Neuronal stem cell (in vitro differentiated cells): ENCODE results near the gene NFATC3.

Experiments
- DNase-seq: peaks from one replicate; pipeline ENCODE4 v3.0.0-alpha.2; 2013; ENCODE audit warnings: low spot score
- H2AFZ ChIP-seq: one replicate; pipeline ENCODE4 v1.6.1; 2013; ENCODE audit warnings: mild to moderate bottlenecking, low read length, inconsistent platforms
- H2AK5ac ChIP-seq: 2 replicates; pipeline ENCODE4 v1.6.1; 2013; ENCODE audit warnings: low read depth, mild to moderate bottlenecking, inconsistent platforms, low read length, moderate library complexity, mixed read lengths
- H2BK120ac ChIP-seq: 2 replicates; pipeline ENCODE4 v1.6.1; 2013; ENCODE audit warnings: low read depth, mild to moderate bottlenecking, inconsistent platforms, low read length, moderate library complexity, mixed read lengths
- H2BK12ac ChIP-seq: one replicate; pipeline ENCODE4 v1.6.1; 2013; ENCODE audit warnings: low read length, inconsistent platforms
- H2BK15ac ChIP-seq: 2 replicates; pipeline ENCODE4 v1.6.1; 2013; ENCODE audit warnings: mild to moderate bottlenecking, low read length, inconsistent platforms, mixed read lengths
- H2BK5ac ChIP-seq: one replicate; pipeline ENCODE4 v1.6.1; 2013; ENCODE audit warnings: inconsistent platforms, mild to moderate bottlenecking, low read length, moderate library complexity
- H3K14ac ChIP-seq: one replicate; pipeline ENCODE4 v1.6.1; 2013; ENCODE audit warnings: low read length, inconsistent platforms
- H3K18ac ChIP-seq: 2 replicates; pipeline ENCODE4 v1.6.1; 2013; ENCODE audit warnings: low read length, inconsistent platforms
- H3K23ac ChIP-seq: 2 replicates; pipeline ENCODE4 v1.6.1; 2013; ENCODE audit warnings: low read depth, mild to moderate bottlenecking, mixed read lengths, low read length, inconsistent platforms; ENCODE audit not compliant: poor library complexity
- H3K27ac ChIP-seq: replicated peaks from 3 replicates; pipeline ENCODE4 v1.5.1; 2013; ENCODE audit warnings: low read length, inconsistent platforms
- H3K27me3 ChIP-seq, 3 experiments: 2 replicates each; pipeline ENCODE4 v1.6.1; 2013; ENCODE audit warnings: low read length in 3 of 3, mild to moderate bottlenecking in 2 of 3, inconsistent platforms in 1 of 3, low read depth in 1 of 3, mixed read lengths in 1 of 3, moderate library complexity in 1 of 3; ENCODE audit not compliant: control insufficient read depth in 3 of 3, insufficient read depth in 3 of 3
- H3K36me3 ChIP-seq, 2 donors: replicated peaks in 1 of 2; 2 replicates each; pipeline ENCODE4 v1.6.1; 2013; ENCODE audit warnings: low read length in 2 of 2; ENCODE audit not compliant: control insufficient read depth in 2 of 2, insufficient read depth in 2 of 2
- H3K4ac ChIP-seq: 2 replicates; pipeline ENCODE4 v1.6.1; 2013; ENCODE audit warnings: inconsistent platforms, mild to moderate bottlenecking, low read length, moderate library complexity
- H3K4me1 ChIP-seq, 2 donors: 1 replicate in 1 of 2; 2 replicates in 1 of 2; pipeline ENCODE4 v1.6.1; 2013; ENCODE audit warnings: low read length in 2 of 2, low read depth in 1 of 2; ENCODE audit not compliant: control insufficient read depth in 2 of 2, insufficient read depth in 1 of 2
- H3K4me2 ChIP-seq: one replicate; pipeline ENCODE4 v1.6.1; 2013; ENCODE audit warnings: mild to moderate bottlenecking, low read length, inconsistent platforms; ENCODE audit not compliant: insufficient read depth, poor library complexity, severe bottlenecking
- H3K4me3 ChIP-seq, 2 donors: 2 replicates each; pipeline ENCODE4 v1.5.1; 2013; ENCODE audit warnings: low read length in 2 of 2, mild to moderate bottlenecking in 2 of 2, inconsistent platforms in 1 of 2, moderate library complexity in 1 of 2
- H3K79me1 ChIP-seq: one replicate; pipeline ENCODE4 v1.6.1; 2013; ENCODE audit warnings: low read depth, mild to moderate bottlenecking, inconsistent platforms, low read length, moderate library complexity
- H3K9ac ChIP-seq: one replicate; pipeline ENCODE4 v1.6.1; 2013; ENCODE audit warnings: mild to moderate bottlenecking, low read depth, low read length, inconsistent platforms; ENCODE audit not compliant: poor library complexity
- H3K9me3 ChIP-seq, 2 donors: replicated peaks in 1 of 2; 2 replicates each; pipeline versions ENCODE3 to v1.6.1; 2013; ENCODE audit warnings: low read length in 2 of 2, mild to moderate bottlenecking in 2 of 2, inconsistent platforms in 1 of 2, low read depth in 1 of 2, mixed read lengths in 1 of 2, moderate library complexity in 1 of 2; ENCODE audit not compliant: control insufficient read depth in 2 of 2, insufficient read depth in 1 of 2
- H4K8ac ChIP-seq: one replicate; pipeline ENCODE4 v1.6.1; 2013; ENCODE audit warnings: low read depth, mild to moderate bottlenecking, inconsistent platforms, low read length, moderate library complexity
- H4K91ac ChIP-seq: one replicate; pipeline ENCODE4 v1.6.1; 2013; ENCODE audit warnings: low read length, low read depth, mild to moderate bottlenecking, inconsistent platforms; ENCODE audit not compliant: poor library complexity
- WGBS, 2 donors: extraction: QIAGEN DNeasy Blood & Tissue Kit; methylation state at CpG; one replicate each; pipeline ENCODE4 v1.1.7; 2013; ENCODE audit warnings: missing lambda C conversion rate in 2 of 2, mixed read lengths in 1 of 2; ENCODE audit not compliant: insufficient read length in 2 of 2, insufficient replicate concordance in 1 of 2; ENCODE audit errors: extremely low coverage in 2 of 2; 5-methylcytosine and 5-hydroxymethylcytosine counted together

Gene NFATC3

GRCh38 chr16:68226116-68226515, 140.9 kb downstream of the NFATC3 start:
- Histone ChIP-seq H3K4me3 (no peak overlapping the region), H3K18ac (no peak overlapping the region), H3K23ac (no peak overlapping the region), H3K14ac (no peak overlapping the region), H2AFZ (no peak overlapping the region), H2AK5ac (no peak overlapping the region), H2BK12ac (no peak overlapping the region), H3K9me3 (no peaks in the 10 kb centered on the region), H3K27me3 (no peaks in the 10 kb centered on the region), H3K4me1 (no peaks in the 10 kb centered on the region), H3K27ac (no peak overlapping the region), H3K79me1 (no peaks in the 10 kb centered on the region), H3K36me3 (peaks cover 7 to 56% of the 10 kb centered on the region in 2 donors), H4K91ac (no peak overlapping the region), H3K4ac (no peak overlapping the region), H3K9ac (no peak overlapping the region), H2BK15ac (no peak overlapping the region), H2BK120ac (no peak overlapping the region), H4K8ac (no peak overlapping the region), H2BK5ac (no peak overlapping the region), H3K4me2 (no peak overlapping the region)
- no CpG with 5 or more reads among the region's 4 CpGs for WGBS, 2 donors
- no peak for DNase-seq

GRCh38 chr16:68227183-68227793, 142.1 kb downstream of the NFATC3 start:
- Histone ChIP-seq H3K27me3 (no peaks in the 10 kb centered on the region), H3K4me3 (no peak overlapping the region), H2AK5ac (no peak overlapping the region), H3K23ac (no peak overlapping the region), H3K18ac (no peak overlapping the region), H2AFZ (no peak overlapping the region), H3K4me1 (no peaks in the 10 kb centered on the region), H3K9ac (no peak overlapping the region), H3K14ac (no peak overlapping the region), H2BK12ac (no peak overlapping the region), H2BK15ac (no peak overlapping the region), H3K4me2 (no peak overlapping the region), H4K8ac (no peak overlapping the region), H4K91ac (peak overlapping the region; percentile 5), H3K9me3 (no peaks in the 10 kb centered on the region), H2BK5ac (no peak overlapping the region), H3K79me1 (no peaks in the 10 kb centered on the region), H3K4ac (no peak overlapping the region), H3K36me3 (peaks cover 8 to 55% of the 10 kb centered on the region in 2 donors), H2BK120ac (no peak overlapping the region), H3K27ac (no peak overlapping the region)
- WGBS, 2 donors: no CpG with 5 or more reads among the region's 3 CpGs
- DNase-seq: no peak

GRCh38 chr16:68227850-68228553, 142.8 kb downstream of the NFATC3 start:
- Histone ChIP-seq H2AK5ac (no peak overlapping the region), H3K79me1 (no peaks in the 10 kb centered on the region), H3K18ac (no peak overlapping the region), H3K27ac (no peak overlapping the region), H2AFZ (no peak overlapping the region), H3K9me3 (no peaks in the 10 kb centered on the region), H4K91ac (no peak overlapping the region), H3K9ac (no peak overlapping the region), H3K36me3 (peaks cover 8 to 55% of the 10 kb centered on the region in 2 donors), H2BK15ac (no peak overlapping the region), H3K23ac (no peak overlapping the region), H3K4me3 (no peak overlapping the region), H3K4me2 (no peak overlapping the region), H2BK120ac (no peak overlapping the region), H2BK12ac (no peak overlapping the region), H3K4ac (no peak overlapping the region), H3K27me3 (no peaks in the 10 kb centered on the region), H4K8ac (no peak overlapping the region), H3K14ac (no peak overlapping the region), H2BK5ac (no peak overlapping the region), H3K4me1 (no peaks in the 10 kb centered on the region)
- no CpG with 5 or more reads among the region's 2 CpGs for WGBS, 2 donors
- DNase-seq: no peak

- no peak overlapping the region for H3K4me3 ChIP-seq
- no peak overlapping the region for H3K18ac ChIP-seq
- H3K27me3 ChIP-seq: peaks cover 0 to 3% (median 0%) of the 10 kb centered on the region in 3 experiments
- no peak overlapping the region for H3K27ac ChIP-seq
- H3K79me1 ChIP-seq: peaks cover 2% of the 10 kb centered on the region
- H3K36me3 ChIP-seq: peaks cover 8 to 55% of the 10 kb centered on the region in 2 donors
- H3K9ac ChIP-seq: no peak overlapping the region
- H3K4ac ChIP-seq: no peak overlapping the region
- H4K8ac ChIP-seq: peak overlapping the region; percentile 19
- no peak overlapping the region for H2AFZ ChIP-seq
- no peak for DNase-seq
- H3K14ac ChIP-seq: no peak overlapping the region
- WGBS, 2 donors: no CpG with 5 or more reads among the region's 3 CpGs
- H2BK15ac ChIP-seq: no peak overlapping the region
- no peak overlapping the region for H3K4me2 ChIP-seq
- H4K91ac ChIP-seq: no peak overlapping the region
- no peak overlapping the region for H2AK5ac ChIP-seq
- no peak overlapping the region for H2BK12ac ChIP-seq
- H3K9me3 ChIP-seq: no peaks in the 10 kb centered on the region
- H2BK120ac ChIP-seq: no peak overlapping the region
- H3K23ac ChIP-seq: no peak overlapping the region
- H3K4me1 ChIP-seq: no peaks in the 10 kb centered on the region
- no peak overlapping the region for H2BK5ac ChIP-seq
Observed at GRCh38 chr16:68228652-68229051, 143.5 kb downstream of the NFATC3 start.
